ENCODE measurements around the gene ZKSCAN7. TPM values are rescaled to one million over a fixed set of nuclear protein-coding genes. Genes with fewer than 3 reads are reported as not detected.
"Not testable (repeated sequence)": the region's sequence is repeated elsewhere in the genome, so short reads cannot be mapped to it uniquely, and the experiment has no call there.

ZKSCAN7 gene
- polyA plus RNA-seq, 3 donors: 15.9 to 17.9 (median 17.7) TPM

DNA sequence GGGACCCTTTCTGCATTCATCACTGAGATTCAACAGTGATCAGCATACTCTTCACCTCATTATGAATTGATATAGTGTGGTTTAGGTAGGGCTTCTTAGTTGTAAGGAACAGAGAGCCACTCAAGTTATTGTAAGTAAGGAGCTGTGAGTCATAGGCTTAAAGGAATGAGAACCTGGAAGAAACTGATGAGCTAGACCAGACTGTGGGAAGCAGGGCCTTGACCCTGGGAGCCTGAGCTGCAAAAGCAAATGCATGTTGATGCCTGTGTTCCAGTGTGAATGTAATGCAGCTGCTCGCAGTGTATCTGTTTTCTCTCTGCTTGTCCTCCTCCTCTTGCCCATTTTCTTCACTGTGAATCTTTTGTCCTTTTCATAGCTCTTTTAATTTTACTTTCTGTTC lies 13.6 kb downstream of the ZKSCAN7 start:
- DNase-seq: no peak

DNA sequence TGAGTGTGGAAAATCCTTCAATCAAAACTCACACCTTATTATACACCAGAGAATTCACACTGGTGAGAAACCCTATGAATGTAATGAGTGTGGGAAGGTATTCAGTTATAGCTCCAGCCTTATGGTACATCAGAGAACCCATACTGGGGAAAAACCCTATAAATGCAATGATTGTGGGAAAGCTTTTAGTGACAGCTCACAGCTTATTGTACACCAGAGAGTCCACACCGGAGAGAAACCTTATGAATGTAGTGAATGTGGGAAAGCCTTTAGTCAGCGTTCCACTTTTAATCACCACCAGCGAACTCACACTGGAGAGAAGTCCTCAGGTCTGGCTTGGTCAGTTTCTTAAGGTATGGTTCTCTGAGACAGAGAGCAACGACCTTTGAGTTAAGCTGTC lies 16.0 kb downstream of the ZKSCAN7 start:
- no peak for DNase-seq

DNA sequence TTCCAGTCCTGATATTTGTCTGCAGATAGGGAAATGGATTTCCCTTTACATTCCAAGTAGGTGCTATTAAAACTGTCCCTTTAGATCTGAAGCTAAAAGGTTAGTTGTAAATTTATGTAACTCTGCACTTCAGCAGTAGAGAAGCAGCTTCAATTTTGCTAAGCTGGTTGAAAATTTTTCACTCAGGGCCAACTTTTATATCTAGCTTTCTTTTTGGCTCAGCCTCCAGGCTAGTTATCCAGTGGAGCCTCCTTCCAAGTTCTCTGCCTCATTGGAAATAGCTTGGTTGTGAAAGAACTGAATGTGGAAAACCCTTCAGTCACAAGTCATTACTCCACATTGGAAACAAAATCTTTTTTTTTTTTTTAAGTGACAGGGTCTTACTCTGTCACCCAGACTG lies 21.6 kb downstream of the ZKSCAN7 start:
- DNase-seq: no peak

DNA sequence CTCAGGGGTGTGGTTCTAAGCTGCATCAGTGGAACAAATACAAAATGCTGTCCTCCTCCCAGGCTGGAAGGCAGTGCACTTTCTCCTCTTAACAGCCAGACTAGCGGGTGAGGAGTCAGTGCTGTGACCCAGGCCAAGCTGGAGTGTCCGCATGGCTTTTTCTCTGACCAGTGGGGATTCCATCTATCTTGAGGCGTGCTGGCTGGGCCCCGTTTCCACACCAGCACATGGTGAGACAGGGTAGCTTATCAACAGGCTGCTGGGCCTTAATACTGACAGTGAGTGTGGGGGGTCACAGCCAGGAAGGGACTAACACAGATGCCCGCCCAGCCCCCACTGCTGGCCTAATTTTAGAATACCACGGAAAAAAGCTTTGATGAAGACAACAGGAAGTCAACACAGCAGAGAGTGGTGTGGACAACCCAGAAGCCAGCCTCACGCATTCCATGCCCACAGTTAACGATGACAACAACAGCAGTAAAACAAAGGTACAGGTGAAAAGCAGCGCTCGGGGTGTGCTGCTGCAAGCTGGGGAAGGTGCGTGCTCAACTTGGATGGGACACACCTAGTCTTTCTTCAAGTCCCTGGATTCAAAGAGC lies 22.5 kb downstream of the ZKSCAN7 start:
- DNase-seq: not testable (repeated sequence)

DNA sequence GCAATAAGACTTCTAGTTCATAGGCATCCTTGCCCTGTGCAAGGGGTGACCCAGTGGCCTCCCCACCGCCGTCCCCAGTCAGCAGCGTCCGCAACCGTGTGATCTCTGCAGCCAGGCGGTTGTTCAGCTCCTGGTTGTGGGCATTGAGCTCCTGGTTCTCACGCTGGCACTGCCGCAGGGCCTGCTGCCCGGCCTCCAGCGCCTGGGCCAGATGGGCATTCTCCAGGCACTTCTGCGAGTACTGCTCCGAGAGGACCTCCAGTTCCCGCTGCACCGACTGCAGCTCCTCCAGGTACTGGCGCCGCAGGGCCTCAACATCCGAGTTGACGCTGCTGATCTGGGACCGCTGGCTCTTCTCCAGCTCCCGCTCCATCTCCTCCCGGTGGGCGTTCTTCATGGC lies 23.3 kb downstream of the ZKSCAN7 start:
- not testable (repeated sequence) for DNase-seq

DNA sequence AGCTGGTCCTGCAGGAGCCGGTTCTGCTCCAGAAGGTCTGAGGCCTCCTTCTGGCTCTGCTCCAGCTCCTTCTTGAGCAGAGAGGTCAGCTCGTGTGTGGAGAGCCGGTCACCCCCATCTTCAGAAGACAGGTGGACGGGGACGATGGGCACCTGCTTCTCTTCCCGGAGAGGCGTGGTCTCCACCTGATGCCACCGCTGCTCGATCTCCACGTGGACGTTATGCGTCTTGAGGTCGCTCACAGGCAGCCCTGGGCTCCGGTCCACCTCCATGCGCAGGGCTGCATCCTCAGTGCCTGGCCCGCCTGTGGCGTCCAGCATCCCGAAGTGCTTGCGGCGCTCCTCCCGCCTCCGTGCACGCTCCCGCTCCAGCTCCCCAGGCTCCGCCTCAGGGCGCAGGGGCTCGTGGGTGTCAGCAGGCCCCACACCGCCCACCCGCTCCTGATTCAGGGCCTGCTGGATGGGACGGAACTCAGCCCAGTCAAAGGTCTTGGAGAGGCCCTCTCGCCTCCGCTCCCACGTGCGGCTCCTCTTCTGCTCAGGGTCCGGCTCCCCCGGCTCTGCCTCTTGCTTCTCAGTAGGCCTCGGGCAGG lies 24.0 kb downstream of the ZKSCAN7 start:
- not testable (repeated sequence) for DNase-seq

DNA sequence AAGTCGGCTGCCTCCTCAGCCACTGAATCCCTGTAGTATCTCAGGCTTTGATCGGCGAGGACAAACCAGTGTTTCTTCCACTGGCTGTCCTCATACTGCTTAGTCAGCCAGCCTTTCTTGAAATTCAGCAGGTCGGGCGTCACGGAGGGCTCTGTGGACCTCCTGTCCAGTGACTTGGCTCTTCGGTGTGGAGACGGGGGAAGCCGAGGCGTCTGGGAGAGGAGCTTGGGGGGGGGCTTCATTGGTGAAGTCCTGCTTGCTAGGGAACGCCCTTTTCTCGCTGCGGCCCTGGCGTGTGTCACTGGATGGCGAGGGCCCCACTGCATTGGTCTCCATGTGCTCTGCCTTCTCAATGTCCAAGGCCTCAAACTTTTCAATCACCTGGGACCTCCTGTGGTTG lies 24.8 kb downstream of the ZKSCAN7 start:
- DNase-seq: not testable (repeated sequence)

DNA sequence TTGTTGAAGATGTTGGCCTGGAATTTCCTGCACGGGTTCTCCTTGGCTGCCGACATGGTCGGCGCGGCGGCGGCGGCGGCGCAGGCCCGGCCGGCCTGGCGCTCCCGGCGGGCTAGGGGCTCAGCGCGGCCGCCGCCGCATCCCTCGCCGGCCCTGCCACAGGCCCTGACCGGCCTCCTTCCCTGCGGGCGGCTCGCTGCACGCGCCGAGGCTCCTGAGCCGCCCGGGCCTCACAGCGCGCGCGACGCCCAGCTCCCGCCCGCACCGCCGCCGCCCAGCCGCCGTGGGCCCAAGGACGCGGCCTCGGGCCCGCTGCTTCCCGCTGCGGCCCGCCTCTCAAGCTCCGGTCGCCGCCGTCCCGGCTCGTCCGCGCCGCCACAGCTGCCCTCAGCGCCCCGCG lies 26.0 kb downstream of the ZKSCAN7 start:
- not testable (repeated sequence) for DNase-seq

DNA sequence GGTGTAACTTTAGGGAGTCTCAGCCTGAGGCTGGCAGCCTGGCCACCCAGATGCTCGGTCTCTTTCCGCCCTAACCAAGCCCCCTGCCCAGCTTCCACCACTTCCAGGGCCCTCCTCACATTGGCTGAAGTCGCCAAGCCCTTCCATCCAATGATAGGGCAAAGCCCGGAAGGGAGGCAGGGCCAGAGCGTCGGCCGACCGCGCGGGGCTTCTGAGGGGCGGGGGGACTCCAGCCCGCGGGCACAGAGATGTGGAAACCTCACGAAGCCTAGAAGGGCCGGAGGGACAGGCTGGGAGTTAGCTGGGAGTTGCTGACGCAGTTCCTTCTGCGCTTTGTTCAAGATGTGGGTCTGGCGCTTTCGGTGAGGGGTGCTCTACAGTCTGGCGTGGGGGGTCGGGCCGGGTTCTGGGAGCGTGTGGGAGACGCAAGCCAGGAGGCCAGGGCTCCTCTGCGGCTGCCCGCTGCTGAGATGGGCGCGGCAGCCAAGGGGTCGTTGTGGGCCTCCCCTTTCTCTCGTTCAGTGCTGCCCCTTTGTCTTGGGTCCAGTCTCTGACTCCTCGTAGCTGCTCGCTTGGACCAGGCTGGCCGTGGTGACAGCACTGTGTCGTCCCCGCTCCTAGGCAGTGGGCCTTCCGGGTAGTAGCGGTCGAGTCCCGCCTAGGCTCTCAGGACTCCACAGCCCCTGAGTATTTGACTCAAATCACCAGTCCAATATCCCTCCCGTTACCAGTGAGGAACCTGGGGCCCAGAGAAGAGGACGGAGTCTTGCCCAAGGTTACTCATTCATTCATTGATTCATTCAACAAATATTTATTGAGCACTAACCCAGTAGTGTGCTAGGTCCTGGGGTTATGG lies 29.9 kb downstream of the ZKSCAN7 start, which contains the start of gene ZNF660:
Gene ZNF660 (plus strand): TSS at position 319 of the 856 bp plus-strand sequence. CDS start 9,230 bp downstream, outside the sequence.
- DNase-seq: peak; percentile 92

DNA sequence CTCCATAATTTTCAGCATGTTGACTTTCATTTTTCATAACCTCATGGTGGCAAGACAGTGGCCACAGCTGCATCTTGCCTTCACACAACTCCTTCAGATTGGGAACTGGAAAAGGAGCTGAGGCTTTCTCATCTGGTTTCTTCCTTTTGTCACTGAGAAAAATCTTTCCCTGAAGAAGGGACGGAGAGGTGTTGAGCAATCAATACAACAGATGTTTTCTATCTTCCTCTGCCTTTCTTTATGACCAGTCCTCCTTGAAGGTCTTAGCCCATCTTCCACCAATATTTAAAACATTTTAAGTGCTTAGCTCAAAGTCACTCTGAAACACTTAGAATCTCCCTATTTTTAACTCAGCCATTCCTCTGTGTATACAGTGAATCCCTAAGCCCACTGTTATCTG lies 41.6 kb downstream of the ZKSCAN7 start:
- no peak for DNase-seq

DNA sequence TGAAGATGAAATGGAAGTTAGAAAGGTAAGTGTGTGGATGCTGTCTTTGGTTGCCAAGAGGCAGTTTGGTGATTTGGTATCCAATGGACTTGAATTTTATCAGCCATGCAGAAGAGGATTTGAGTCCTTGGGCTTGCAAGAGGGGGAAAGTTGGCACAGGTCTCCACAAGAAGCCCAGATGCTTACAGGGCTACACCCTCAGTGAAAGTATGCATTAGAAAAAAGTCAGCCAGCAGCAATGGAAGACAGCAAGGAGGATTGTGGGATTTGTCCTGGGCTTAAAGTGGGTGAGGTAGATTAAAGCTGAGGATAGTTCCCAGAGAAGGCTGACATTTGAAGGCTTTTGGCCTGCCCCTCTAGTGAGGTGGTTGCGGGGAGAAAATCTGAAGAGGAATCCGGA lies 46.8 kb downstream of the ZKSCAN7 start:
- no peak for DNase-seq

DNA sequence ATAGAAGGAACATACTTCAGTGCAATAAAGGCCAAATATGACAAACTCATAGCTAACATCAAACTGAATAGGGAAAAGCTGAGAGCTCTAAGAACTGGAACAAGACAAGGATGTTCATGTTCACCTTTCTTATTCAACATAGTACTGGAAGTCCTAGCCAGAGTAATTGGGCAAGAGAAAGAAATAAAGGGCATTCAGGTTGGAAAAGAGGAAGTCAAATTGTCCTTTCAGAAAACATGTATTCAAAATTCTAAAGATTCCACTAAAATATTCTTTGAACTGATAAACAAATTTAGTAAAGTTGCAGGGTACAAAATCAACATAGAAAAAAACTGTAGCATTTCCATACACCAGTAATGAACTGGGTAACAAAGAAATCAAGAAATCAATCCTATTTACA lies 57.7 kb downstream of the ZKSCAN7 start:
- no peak for DNase-seq

Other genes with a start within 250 kb of the ZKSCAN7 start
- 10 to 100 TPM; 31.9 to 45.3 (median 43.6) TPM for gene TCAIM, start 216.4 kb upstream of the ZKSCAN7 start, polyA plus RNA-seq (ENCODE audit: insufficient read length in 3 of 3)
- 10 to 100 TPM; 18.4 to 31.8 (median 29.3) TPM for gene ZNF445, start 77.5 kb upstream of the ZKSCAN7 start, polyA plus RNA-seq (ENCODE audit: insufficient read length in 3 of 3)
- 10 to 100 TPM in 1 of 3 donors, 1 to 10 TPM in 2; 8.1 to 18.0 (median 10.0) TPM for gene ZNF660, start 29.8 kb downstream of the ZKSCAN7 start, polyA plus RNA-seq (ENCODE audit: insufficient read length in 3 of 3)
- gene ZNF197, start 69.8 kb downstream of the ZKSCAN7 start, polyA plus RNA-seq (ENCODE audit: insufficient read length in 3 of 3): 10 to 100 TPM; 27.0 to 35.6 (median 34.3) TPM
- 10 to 100 TPM in 2 of 3 donors, 1 to 10 TPM in 1; 9.8 to 15.1 (median 12.1) TPM for gene ZNF35, start 93.5 kb downstream of the ZKSCAN7 start, polyA plus RNA-seq (ENCODE audit: insufficient read length in 3 of 3)
- 10 to 100 TPM; 12.3 to 14.4 (median 14.3) TPM for gene ZNF502, start 157.5 kb downstream of the ZKSCAN7 start, polyA plus RNA-seq (ENCODE audit: insufficient read length in 3 of 3)
- 10 to 100 TPM; 10.2 to 12.9 (median 10.8) TPM for gene ZNF501, start 174.4 kb downstream of the ZKSCAN7 start, polyA plus RNA-seq (ENCODE audit: insufficient read length in 3 of 3)
- 10 to 100 TPM; 47.9 to 55.4 (median 49.1) TPM for gene KIAA1143, start 206.4 kb downstream of the ZKSCAN7 start, polyA plus RNA-seq (ENCODE audit: insufficient read length in 3 of 3)
- gene KIF15, start 206.6 kb downstream of the ZKSCAN7 start, polyA plus RNA-seq (ENCODE audit: insufficient read length in 3 of 3): 10 to 100 TPM; 21.6 to 29.2 (median 25.0) TPM

All from renal pelvis (tissue), 4 donors.